ENCODE results near the gene AGFG1. TPM values are rescaled to one million over a fixed set of nuclear protein-coding genes. Genes with fewer than 3 reads are reported as not detected.

The AGFG1 gene
- total RNA-seq, 1 experiment from 2014 or later = 81.3 TPM

DNA sequence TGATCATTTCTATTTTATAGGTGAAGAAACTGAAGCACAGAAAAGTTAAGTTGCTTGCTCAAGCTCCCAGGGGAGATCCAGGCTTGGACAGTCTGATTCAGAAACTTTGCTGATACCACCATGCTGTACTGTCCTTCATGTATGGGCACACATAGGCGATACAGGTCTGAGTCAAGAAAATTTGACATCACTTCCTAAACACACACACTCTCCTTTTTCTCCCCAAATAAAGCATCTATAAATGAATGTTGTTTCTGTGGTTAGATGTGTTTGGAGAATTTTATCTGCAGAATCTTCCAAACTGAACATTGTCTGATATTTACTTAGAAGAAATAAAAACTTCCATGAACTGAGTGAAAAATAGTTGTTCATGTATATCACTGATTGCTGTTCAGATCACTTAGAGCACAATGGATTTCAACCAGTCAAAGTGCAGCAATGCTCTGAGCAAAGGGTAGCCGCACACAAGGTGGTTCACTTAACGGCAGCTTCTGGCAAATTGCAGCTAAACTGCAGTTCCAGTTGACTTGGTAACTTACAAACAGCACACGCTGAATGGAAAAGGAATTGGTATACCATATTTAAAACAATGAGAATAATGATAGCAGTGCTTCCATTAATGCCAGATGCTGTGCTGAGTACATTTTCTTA, 10.0 kb upstream of the AGFG1 start:
- H3K27ac Mint-ChIP-seq = no peak overlapping the region
- ChIA-PET CTCF (no interaction called here), POLR2A (interaction anchor here (0.6 kb wide), 1 partner anchor 363 kb away, joined by 7 read pairs; no protein-coding TSS in a partner anchor)
- TF ChIP-seq CREM (CRISPR knock-in tag; IDR thresholded peaks at IDR 0.05) = no peak
- TF ChIP-seq, protein P1, sequence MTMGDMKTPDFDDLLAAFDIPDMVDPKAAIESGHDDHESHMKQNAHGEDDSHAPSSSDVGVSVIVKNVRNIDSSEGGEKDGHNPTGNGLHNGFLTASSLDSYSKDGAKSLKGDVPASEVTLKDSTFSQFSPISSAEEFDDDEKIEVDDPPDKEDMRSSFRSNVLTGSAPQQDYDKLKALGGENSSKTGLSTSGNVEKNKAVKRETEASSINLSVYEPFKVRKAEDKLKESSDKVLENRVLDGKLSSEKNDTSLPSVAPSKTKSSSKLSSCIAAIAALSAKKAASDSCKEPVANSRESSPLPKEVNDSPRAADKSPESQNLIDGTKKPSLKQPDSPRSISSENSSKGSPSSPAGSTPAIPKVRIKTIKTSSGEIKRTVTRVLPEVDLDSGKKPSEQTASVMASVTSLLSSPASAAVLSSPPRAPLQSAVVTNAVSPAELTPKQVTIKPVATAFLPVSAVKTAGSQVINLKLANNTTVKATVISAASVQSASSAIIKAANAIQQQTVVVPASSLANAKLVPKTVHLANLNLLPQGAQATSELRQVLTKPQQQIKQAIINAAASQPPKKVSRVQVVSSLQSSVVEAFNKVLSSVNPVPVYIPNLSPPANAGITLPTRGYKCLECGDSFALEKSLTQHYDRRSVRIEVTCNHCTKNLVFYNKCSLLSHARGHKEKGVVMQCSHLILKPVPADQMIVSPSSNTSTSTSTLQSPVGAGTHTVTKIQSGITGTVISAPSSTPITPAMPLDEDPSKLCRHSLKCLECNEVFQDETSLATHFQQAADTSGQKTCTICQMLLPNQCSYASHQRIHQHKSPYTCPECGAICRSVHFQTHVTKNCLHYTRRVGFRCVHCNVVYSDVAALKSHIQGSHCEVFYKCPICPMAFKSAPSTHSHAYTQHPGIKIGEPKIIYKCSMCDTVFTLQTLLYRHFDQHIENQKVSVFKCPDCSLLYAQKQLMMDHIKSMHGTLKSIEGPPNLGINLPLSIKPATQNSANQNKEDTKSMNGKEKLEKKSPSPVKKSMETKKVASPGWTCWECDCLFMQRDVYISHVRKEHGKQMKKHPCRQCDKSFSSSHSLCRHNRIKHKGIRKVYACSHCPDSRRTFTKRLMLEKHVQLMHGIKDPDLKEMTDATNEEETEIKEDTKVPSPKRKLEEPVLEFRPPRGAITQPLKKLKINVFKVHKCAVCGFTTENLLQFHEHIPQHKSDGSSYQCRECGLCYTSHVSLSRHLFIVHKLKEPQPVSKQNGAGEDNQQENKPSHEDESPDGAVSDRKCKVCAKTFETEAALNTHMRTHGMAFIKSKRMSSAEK (CRISPR knock-in tag; IDR thresholded peaks at IDR 0.05; ENCODE audit: borderline replicate concordance) = no peak
- no peak for TF ChIP-seq CREB1 (CRISPR knock-in tag; IDR thresholded peaks at IDR 0.05)
- no peak for TF ChIP-seq IRF2 (CRISPR knock-in tag; IDR thresholded peaks at IDR 0.05; ENCODE audit: borderline replicate concordance, low read depth)
- TF ChIP-seq, protein P2, sequence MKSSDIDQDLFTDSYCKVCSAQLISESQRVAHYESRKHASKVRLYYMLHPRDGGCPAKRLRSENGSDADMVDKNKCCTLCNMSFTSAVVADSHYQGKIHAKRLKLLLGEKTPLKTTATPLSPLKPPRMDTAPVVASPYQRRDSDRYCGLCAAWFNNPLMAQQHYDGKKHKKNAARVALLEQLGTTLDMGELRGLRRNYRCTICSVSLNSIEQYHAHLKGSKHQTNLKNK (CRISPR knock-in tag; IDR thresholded peaks at IDR 0.05) = no peak
- no peak overlapping the region for H3K4me3 Mint-ChIP-seq
- peaks cover 15% of the 10 kb centered on the region for H3K4me1 Mint-ChIP-seq
- ATAC-seq (no peak), DNase-seq (ENCODE audit: low spot score) (no peak)
- no peaks in the 10 kb centered on the region for H3K27me3 Mint-ChIP-seq (ENCODE audit: low read depth)
- H3K36me3 Mint-ChIP-seq = no peaks in the 10 kb centered on the region
- H3K9me3 Mint-ChIP-seq = no peaks in the 10 kb centered on the region

DNA sequence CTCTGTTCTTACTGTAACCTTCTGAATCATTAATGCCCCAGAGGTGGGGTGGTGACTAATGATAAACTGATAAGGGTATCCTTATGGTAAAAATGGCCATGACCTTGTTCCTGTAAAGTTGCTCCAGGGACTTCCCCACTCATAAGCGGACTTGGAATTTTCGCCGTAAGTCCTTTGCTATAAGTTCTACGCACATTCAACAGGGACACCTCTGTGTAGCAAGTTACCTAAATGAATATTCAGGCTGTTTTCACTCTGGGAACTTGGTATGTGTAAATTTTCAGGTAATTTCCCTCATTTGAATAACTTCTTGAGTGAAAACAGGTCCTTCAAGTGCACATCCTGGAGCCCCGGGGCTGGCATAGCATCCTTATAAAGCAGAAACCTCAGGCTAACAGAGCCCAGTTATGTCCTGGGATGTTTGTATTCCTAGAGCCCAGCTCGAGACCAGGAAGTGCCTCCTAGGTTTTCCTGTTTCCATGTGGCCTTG, 9.4 kb upstream of the AGFG1 start:
- TF ChIP-seq ZNF317 (CRISPR knock-in tag; IDR thresholded peaks at IDR 0.05; ENCODE audit: borderline replicate concordance, low read depth) (no peak), JAZF1 (CRISPR knock-in tag; IDR thresholded peaks at IDR 0.05) (no peak), IRF2 (CRISPR knock-in tag; IDR thresholded peaks at IDR 0.05; ENCODE audit: borderline replicate concordance, low read depth) (no peak), NR2C2 (CRISPR knock-in tag; IDR thresholded peaks at IDR 0.05) (no peak), ZNF219 (CRISPR knock-in tag; IDR thresholded peaks at IDR 0.05; ENCODE audit: borderline replicate concordance) (no peak), ZNF416 (CRISPR knock-in tag; IDR thresholded peaks at IDR 0.05) (no peak)
- TF ChIP-seq, protein P3, sequence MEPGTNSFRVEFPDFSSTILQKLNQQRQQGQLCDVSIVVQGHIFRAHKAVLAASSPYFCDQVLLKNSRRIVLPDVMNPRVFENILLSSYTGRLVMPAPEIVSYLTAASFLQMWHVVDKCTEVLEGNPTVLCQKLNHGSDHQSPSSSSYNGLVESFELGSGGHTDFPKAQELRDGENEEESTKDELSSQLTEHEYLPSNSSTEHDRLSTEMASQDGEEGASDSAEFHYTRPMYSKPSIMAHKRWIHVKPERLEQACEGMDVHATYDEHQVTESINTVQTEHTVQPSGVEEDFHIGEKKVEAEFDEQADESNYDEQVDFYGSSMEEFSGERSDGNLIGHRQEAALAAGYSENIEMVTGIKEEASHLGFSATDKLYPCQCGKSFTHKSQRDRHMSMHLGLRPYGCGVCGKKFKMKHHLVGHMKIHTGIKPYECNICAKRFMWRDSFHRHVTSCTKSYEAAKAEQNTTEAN (CRISPR knock-in tag; IDR thresholded peaks at IDR 0.05) = no peak
- TF ChIP-seq, protein P4, sequence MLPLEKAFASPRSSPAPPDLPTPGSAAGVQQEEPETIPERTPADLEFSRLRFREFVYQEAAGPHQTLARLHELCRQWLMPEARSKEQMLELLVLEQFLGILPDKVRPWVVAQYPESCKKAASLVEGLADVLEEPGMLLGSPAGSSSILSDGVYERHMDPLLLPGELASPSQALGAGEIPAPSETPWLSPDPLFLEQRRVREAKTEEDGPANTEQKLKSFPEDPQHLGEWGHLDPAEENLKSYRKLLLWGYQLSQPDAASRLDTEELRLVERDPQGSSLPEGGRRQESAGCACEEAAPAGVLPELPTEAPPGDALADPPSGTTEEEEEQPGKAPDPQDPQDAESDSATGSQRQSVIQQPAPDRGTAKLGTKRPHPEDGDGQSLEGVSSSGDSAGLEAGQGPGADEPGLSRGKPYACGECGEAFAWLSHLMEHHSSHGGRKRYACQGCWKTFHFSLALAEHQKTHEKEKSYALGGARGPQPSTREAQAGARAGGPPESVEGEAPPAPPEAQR (CRISPR knock-in tag; IDR thresholded peaks at IDR 0.05) = no peak
- ChIA-PET CTCF (no interaction called here), POLR2A (no interaction called here)
- Mint-ChIP-seq H3K9me3 (no peaks in the 10 kb centered on the region), H3K27ac (no peak overlapping the region), H3K4me1 (peaks cover 15% of the 10 kb centered on the region), H3K4me3 (no peak overlapping the region), H3K36me3 (no peaks in the 10 kb centered on the region), H3K27me3 (ENCODE audit: low read depth) (no peaks in the 10 kb centered on the region)
- DNase-seq (ENCODE audit: low spot score) (no peak), ATAC-seq (no peak)
